Chondrocyte (in vitro differentiated cells): ENCODE measurements around the gene RGS9. TPM values are rescaled to one million over a fixed set of nuclear protein-coding genes. Genes with fewer than 3 reads are reported as not detected.
"Not testable (repeated sequence)": the region's sequence is repeated elsewhere in the genome, so short reads cannot be mapped to it uniquely, and the experiment has no call there.

Experiments
- DNase-seq: peaks from one replicate; pipeline ENCODE4 v3.0.0; 2021; ENCODE audit warnings: mixed read lengths, low spot score
- H3K27ac Mint-ChIP-seq: one replicate; pipeline ENCODE4 v1.8.0; 2021; ENCODE audit warnings: mild to moderate bottlenecking, moderate library complexity, mixed read lengths; ENCODE audit not compliant: unreplicated experiment
- H3K27me3 Mint-ChIP-seq: 2 replicates; pipeline ENCODE4 v1.8.0; 2021; ENCODE audit warnings: low read depth, mixed read lengths
- H3K36me3 Mint-ChIP-seq: 2 replicates; pipeline ENCODE4 v1.8.0; 2021; ENCODE audit warnings: low read depth, mixed read lengths
- H3K4me1 Mint-ChIP-seq: 2 replicates; pipeline ENCODE4 v1.8.0; 2021; ENCODE audit warnings: low read depth, mild to moderate bottlenecking, mixed read lengths
- H3K4me3 Mint-ChIP-seq: one replicate; pipeline ENCODE4 v1.8.0; 2021; ENCODE audit warnings: mild to moderate bottlenecking, moderate library complexity, mixed read lengths; ENCODE audit not compliant: unreplicated experiment
- H3K9me3 Mint-ChIP-seq: 2 replicates; pipeline ENCODE4 v1.8.0; 2021; ENCODE audit warnings: low read depth, mixed read lengths
- total RNA-seq: library from RNA; stranded (reverse); gene quantifications from 3 replicates; pipeline ENCODE4 v1.2.1, GENCODE V29; 2021
- TF ChIP-seq, protein P1 (sequence below): fragments of 200-600 bp; sonication (generic); IDR thresholded peaks from 2 replicates; pipeline ENCODE4 v1.5.0; 2021; ENCODE audit warnings: antibody characterized with exemption, mild to moderate bottlenecking, moderate library complexity

Gene RGS9
- total RNA-seq, 1 donor from 2014 or later, result 14.9 TPM

DNA sequence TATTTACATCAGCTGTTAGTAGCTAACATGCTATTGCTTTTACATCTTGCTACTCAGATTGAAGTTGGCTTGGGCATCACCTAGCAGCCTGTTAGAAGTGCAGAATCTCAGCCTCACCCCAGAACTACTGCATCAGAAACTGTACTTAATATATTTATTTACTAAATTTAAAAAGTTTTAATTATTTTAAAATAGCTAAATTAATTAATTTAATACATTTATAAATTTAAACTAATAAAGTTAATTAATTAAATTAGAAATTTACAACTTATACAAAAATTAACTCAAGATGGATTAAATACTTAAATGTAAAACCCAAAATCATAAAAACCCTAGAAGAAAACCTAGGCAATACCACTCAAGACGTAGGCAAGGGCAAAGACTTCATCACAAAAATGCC lies 41.7 kb upstream of the RGS9 start:
- TF ChIP-seq, protein P1, sequence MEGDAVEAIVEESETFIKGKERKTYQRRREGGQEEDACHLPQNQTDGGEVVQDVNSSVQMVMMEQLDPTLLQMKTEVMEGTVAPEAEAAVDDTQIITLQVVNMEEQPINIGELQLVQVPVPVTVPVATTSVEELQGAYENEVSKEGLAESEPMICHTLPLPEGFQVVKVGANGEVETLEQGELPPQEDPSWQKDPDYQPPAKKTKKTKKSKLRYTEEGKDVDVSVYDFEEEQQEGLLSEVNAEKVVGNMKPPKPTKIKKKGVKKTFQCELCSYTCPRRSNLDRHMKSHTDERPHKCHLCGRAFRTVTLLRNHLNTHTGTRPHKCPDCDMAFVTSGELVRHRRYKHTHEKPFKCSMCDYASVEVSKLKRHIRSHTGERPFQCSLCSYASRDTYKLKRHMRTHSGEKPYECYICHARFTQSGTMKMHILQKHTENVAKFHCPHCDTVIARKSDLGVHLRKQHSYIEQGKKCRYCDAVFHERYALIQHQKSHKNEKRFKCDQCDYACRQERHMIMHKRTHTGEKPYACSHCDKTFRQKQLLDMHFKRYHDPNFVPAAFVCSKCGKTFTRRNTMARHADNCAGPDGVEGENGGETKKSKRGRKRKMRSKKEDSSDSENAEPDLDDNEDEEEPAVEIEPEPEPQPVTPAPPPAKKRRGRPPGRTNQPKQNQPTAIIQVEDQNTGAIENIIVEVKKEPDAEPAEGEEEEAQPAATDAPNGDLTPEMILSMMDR, result no peak

DNA sequence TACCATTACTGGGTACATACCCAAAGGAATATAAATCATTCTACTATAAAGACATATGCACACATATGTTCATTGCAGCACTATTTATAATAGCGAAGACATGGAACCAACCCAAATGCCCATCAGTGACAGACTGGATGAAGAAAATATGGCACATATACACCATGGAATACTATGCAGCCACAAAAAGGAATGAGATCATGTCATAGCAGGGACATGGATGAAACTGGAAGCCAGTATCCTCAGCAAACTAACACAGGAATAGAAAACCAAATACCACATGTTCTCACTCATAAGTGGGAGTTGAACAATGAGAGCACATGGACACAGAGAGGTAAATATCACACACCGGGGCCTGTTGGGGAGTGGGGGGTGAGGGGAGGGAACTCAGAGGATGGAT lies 40.8 kb upstream of the RGS9 start:
- not testable (repeated sequence) for H3K27ac Mint-ChIP-seq, DNase-seq, H3K4me3 Mint-ChIP-seq, H3K27me3 Mint-ChIP-seq, H3K9me3 Mint-ChIP-seq, H3K36me3 Mint-ChIP-seq
- peaks cover 15% of the 10 kb centered on the region for H3K4me1 Mint-ChIP-seq

More for the DNA sequence above, 41.7 kb upstream of the RGS9 start:
- H3K4me1 Mint-ChIP-seq, result peaks cover 11% of the 10 kb centered on the region
- no peak for DNase-seq
- no peaks in the 10 kb centered on the region for H3K36me3 Mint-ChIP-seq
- no peaks in the 10 kb centered on the region for H3K9me3 Mint-ChIP-seq
- peaks cover 7% of the 10 kb centered on the region for H3K27me3 Mint-ChIP-seq
- H3K27ac Mint-ChIP-seq, result no peak overlapping the region
- H3K4me3 Mint-ChIP-seq, result no peak overlapping the region

DNA sequence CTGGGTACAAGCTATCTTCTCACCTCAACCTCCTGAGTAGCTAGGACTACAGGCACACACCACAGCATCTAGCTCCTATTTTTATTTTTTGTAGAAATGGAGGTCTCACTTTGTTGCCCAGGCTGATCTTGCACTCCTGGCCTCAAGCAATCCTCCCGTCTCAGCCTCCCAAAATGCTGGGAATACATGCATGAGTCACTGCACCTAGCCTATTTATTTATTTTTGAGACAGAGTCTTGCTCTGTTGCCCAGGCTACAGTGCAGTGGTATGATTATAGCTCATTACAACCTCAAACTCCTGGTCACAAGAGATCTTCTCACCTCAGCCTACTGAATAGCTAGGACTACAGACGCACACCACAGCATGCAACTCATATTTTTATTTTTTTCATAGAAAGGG lies 40.1 kb upstream of the RGS9 start:
- H3K36me3 Mint-ChIP-seq, result no peaks in the 10 kb centered on the region
- H3K27me3 Mint-ChIP-seq, result no peaks in the 10 kb centered on the region
- TF ChIP-seq, protein P1, result no peak
- H3K4me1 Mint-ChIP-seq, result peaks cover 15% of the 10 kb centered on the region
- H3K9me3 Mint-ChIP-seq, result no peaks in the 10 kb centered on the region
- no peak for DNase-seq
- H3K27ac Mint-ChIP-seq, result no peak overlapping the region
- H3K4me3 Mint-ChIP-seq, result no peak overlapping the region

DNA sequence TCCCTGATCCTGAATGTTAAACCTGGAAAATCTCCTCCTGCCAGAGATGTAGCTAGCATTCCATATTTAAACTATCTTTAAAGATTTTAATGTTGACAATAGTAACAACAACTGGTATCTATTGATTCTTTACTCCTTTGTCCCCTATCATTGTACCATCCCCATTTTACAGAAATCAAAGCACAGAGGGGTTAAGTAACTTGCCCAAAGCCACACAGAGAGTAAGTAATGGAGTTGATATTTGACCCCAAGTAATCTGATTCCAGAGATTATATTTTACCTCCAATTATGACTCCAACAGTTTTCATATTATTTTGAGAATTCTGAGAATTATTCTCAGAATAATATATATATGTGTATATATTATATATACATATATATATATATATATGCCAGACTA lies 37.7 kb upstream of the RGS9 start:
- Mint-ChIP-seq H3K27ac (no peak overlapping the region), H3K4me3 (no peak overlapping the region), H3K27me3 (no peaks in the 10 kb centered on the region), H3K36me3 (no peaks in the 10 kb centered on the region), H3K9me3 (no peaks in the 10 kb centered on the region), H3K4me1 (peaks cover 31% of the 10 kb centered on the region)
- DNase-seq, result no peak
- TF ChIP-seq, protein P1, result no peak

DNA sequence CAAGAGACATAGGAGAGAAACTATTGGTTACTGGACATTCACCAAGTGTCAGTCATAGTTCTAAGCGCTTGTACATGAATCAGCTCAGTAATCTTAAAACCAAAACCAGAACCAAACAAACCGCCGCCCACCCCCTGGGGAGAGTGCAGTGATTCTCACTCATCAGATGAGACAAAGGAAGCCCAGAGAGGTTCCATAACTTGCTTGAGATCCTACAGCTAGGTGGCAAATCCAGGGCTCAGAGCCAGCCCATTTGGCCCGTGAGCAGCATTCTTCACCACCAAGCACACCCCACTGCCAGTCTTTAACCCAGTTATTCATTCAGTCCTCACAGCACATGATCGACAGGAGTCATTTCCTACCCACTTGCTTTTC lies 37.2 kb upstream of the RGS9 start:
- no peaks in the 10 kb centered on the region for H3K27me3 Mint-ChIP-seq
- H3K36me3 Mint-ChIP-seq, result no peaks in the 10 kb centered on the region
- peak overlapping the region; percentile 81 for H3K27ac Mint-ChIP-seq
- H3K9me3 Mint-ChIP-seq, result no peaks in the 10 kb centered on the region
- no peak for DNase-seq
- peaks cover 35% of the 10 kb centered on the region for H3K4me1 Mint-ChIP-seq
- peak overlapping the region; percentile 51 for H3K4me3 Mint-ChIP-seq
- TF ChIP-seq, protein P1, result no peak

- DNase-seq, result no peak
- no peaks in the 10 kb centered on the region for H3K9me3 Mint-ChIP-seq
- H3K27ac Mint-ChIP-seq, result peak overlapping the region; percentile 81
- no peaks in the 10 kb centered on the region for H3K36me3 Mint-ChIP-seq
- H3K27me3 Mint-ChIP-seq, result no peaks in the 10 kb centered on the region
- peaks cover 40% of the 10 kb centered on the region for H3K4me1 Mint-ChIP-seq
- TF ChIP-seq, protein P1, result peak; percentile 87
- H3K4me3 Mint-ChIP-seq, result peak overlapping the region; percentile 64
Measured at GRCh38 chr17:65100316-65101140, 36.6 kb upstream of the RGS9 start.
